Measurements from ENCODE around the gene ATP2B2. TPM values are rescaled to one million over a fixed set of nuclear protein-coding genes. Genes with fewer than 3 reads are reported as not detected.
A peak's percentile ranks its signal among the peaks of the same experiment; 100 is the strongest.

The ATP2B2 gene
- total RNA-seq, 1 experiment from 2014 or later = not detected

DNA sequence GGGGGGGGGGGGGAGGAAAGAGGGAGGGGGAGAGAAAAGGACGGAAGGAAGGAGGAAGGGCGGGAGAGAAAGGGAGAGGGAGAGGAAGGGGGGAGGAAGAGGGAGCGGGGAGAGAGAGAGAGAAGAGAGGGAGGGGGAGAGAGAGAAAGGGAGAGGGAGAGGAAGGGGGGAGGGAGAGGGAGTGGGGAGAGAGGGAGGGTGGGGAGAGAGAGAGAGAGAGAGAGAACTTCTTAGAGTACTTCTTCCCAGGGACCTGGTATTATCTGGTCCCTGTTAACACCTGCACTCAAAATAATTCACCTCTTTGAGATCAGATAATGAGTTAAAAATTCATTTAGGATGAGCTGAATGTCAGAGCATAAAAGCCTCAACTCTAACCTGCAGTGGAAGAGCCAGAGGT is 185.6 kb downstream of the ATP2B2 start (continued):
- TF ChIP-seq, protein P1, sequence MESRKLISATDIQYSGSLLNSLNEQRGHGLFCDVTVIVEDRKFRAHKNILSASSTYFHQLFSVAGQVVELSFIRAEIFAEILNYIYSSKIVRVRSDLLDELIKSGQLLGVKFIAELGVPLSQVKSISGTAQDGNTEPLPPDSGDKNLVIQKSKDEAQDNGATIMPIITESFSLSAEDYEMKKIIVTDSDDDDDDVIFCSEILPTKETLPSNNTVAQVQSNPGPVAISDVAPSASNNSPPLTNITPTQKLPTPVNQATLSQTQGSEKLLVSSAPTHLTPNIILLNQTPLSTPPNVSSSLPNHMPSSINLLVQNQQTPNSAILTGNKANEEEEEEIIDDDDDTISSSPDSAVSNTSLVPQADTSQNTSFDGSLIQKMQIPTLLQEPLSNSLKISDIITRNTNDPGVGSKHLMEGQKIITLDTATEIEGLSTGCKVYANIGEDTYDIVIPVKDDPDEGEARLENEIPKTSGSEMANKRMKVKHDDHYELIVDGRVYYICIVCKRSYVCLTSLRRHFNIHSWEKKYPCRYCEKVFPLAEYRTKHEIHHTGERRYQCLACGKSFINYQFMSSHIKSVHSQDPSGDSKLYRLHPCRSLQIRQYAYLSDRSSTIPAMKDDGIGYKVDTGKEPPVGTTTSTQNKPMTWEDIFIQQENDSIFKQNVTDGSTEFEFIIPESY (IDR thresholded peaks at IDR 0.05; ENCODE audit: extremely low read depth, insufficient replicate concordance, low read length) = no peak
- TF ChIP-seq POLR2A (IDR thresholded peaks at IDR 0.05; ENCODE audit: borderline replicate concordance, extremely low read depth, insufficient read depth, insufficient read length) (no peak), ELF1 (IDR thresholded peaks at IDR 0.05; ENCODE audit: borderline replicate concordance, low read depth) (no peak), SIN3A (IDR thresholded peaks at IDR 0.05; ENCODE audit: low read depth) (no peak), ZFX (IDR thresholded peaks at IDR 0.05) (no peak), RAD21 (IDR thresholded peaks at IDR 0.05; ENCODE audit: low read depth) (no peak)

DNA sequence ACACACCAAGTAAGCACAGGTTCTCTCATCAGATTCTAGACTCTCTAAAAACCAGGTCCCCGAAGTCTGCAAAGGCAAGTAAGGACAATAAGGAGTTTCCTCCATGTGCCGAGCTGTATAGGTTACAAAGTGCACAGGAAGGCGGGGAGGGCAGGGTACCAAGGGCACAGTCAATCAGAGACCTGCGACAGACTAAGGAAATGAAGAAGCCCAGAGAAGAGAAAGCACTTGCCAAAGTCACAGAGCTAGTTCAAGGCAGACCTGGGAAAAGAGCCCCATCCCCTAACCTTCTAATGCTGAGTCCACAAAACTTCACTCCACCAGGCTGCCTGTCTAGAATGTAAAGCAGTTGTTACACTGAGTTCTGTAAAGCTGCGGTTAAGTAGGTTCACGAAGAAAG is 186.1 kb downstream of the ATP2B2 start:
- H3K9me3 ChIP-seq (ENCODE audit: control insufficient read depth in 1 of 2, insufficient read depth in 1 of 2, low read depth in 1 of 2, low read length in 2 of 2) = no peaks in the 10 kb centered on the region
- peaks cover 40% of the 10 kb centered on the region for H3K79me2 ChIP-seq (ENCODE audit: insufficient read depth, low read length)
- no peak for TF ChIP-seq RAD21 (IDR thresholded peaks at IDR 0.05; ENCODE audit: low read depth)
- no peak for TF ChIP-seq ZFX (IDR thresholded peaks at IDR 0.05)
- TF ChIP-seq, protein P2, sequence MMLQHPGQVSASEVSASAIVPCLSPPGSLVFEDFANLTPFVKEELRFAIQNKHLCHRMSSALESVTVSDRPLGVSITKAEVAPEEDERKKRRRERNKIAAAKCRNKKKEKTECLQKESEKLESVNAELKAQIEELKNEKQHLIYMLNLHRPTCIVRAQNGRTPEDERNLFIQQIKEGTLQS (IDR thresholded peaks at IDR 0.05) = no peak
- no peak for TF ChIP-seq FOSL1 (IDR thresholded peaks at IDR 0.05; ENCODE audit: low read depth)
- no peak for TF ChIP-seq EZH2phosphoT487 (IDR thresholded peaks at IDR 0.05; ENCODE audit: borderline replicate concordance)
- TF ChIP-seq ZNF274 (IDR thresholded peaks at IDR 0.05; ENCODE audit: low read depth, low read length) = no peak
- TF ChIP-seq POLR2A (IDR thresholded peaks at IDR 0.05; ENCODE audit: borderline replicate concordance, extremely low read depth, insufficient read depth, insufficient read length) = no peak
- no peak for TF ChIP-seq JUND (IDR thresholded peaks at IDR 0.05)
- no peak for TF ChIP-seq SIN3A (IDR thresholded peaks at IDR 0.05; ENCODE audit: low read depth)
- TF ChIP-seq, protein P3, sequence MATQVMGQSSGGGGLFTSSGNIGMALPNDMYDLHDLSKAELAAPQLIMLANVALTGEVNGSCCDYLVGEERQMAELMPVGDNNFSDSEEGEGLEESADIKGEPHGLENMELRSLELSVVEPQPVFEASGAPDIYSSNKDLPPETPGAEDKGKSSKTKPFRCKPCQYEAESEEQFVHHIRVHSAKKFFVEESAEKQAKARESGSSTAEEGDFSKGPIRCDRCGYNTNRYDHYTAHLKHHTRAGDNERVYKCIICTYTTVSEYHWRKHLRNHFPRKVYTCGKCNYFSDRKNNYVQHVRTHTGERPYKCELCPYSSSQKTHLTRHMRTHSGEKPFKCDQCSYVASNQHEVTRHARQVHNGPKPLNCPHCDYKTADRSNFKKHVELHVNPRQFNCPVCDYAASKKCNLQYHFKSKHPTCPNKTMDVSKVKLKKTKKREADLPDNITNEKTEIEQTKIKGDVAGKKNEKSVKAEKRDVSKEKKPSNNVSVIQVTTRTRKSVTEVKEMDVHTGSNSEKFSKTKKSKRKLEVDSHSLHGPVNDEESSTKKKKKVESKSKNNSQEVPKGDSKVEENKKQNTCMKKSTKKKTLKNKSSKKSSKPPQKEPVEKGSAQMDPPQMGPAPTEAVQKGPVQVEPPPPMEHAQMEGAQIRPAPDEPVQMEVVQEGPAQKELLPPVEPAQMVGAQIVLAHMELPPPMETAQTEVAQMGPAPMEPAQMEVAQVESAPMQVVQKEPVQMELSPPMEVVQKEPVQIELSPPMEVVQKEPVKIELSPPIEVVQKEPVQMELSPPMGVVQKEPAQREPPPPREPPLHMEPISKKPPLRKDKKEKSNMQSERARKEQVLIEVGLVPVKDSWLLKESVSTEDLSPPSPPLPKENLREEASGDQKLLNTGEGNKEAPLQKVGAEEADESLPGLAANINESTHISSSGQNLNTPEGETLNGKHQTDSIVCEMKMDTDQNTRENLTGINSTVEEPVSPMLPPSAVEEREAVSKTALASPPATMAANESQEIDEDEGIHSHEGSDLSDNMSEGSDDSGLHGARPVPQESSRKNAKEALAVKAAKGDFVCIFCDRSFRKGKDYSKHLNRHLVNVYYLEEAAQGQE (IDR thresholded peaks at IDR 0.05; ENCODE audit: low read depth) = no peak
- TF ChIP-seq YY1 (IDR thresholded peaks at IDR 0.05; ENCODE audit: extremely low read depth, insufficient replicate concordance, low read depth, low read length) = no peak
- TF ChIP-seq EZH2 (IDR thresholded peaks at IDR 0.05) = no peak
- TF ChIP-seq, protein P4, sequence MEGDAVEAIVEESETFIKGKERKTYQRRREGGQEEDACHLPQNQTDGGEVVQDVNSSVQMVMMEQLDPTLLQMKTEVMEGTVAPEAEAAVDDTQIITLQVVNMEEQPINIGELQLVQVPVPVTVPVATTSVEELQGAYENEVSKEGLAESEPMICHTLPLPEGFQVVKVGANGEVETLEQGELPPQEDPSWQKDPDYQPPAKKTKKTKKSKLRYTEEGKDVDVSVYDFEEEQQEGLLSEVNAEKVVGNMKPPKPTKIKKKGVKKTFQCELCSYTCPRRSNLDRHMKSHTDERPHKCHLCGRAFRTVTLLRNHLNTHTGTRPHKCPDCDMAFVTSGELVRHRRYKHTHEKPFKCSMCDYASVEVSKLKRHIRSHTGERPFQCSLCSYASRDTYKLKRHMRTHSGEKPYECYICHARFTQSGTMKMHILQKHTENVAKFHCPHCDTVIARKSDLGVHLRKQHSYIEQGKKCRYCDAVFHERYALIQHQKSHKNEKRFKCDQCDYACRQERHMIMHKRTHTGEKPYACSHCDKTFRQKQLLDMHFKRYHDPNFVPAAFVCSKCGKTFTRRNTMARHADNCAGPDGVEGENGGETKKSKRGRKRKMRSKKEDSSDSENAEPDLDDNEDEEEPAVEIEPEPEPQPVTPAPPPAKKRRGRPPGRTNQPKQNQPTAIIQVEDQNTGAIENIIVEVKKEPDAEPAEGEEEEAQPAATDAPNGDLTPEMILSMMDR (IDR thresholded peaks at IDR 0.05 in 2 of 3, conservative IDR thresholded peaks at IDR 0.05 in 1 of 3; ENCODE audit: borderline replicate concordance in 1 of 3, insufficient read depth in 1 of 3, low read depth in 2 of 3, low read length in 2 of 3) = no peak
- TF ChIP-seq, protein P5, sequence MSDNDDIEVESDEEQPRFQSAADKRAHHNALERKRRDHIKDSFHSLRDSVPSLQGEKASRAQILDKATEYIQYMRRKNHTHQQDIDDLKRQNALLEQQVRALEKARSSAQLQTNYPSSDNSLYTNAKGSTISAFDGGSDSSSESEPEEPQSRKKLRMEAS (IDR thresholded peaks at IDR 0.05) = no peak
- TF ChIP-seq SRF (IDR thresholded peaks at IDR 0.05; ENCODE audit: low read depth) = no peak
- H3K27ac ChIP-seq (ENCODE audit: low read depth, low read length) = no peak overlapping the region
- no TSS peak for BruUV-seq (replicated peaks)
- peak overlapping the region; percentile 85 to 90 for H3K4me3 ChIP-seq (replicated peaks in 1 of 2; ENCODE audit: low read depth in 1 of 2, low read length in 2 of 2)
- peak overlapping the region; percentile 99 for H3K4me2 ChIP-seq (ENCODE audit: low read length)
- H3K36me3 ChIP-seq (ENCODE audit: control insufficient read depth in 1 of 2, insufficient read depth in 2 of 2, low read length in 2 of 2) = peaks cover 33 to 42% of the 10 kb centered on the region in 2 experiments; a peak in 3 of 4 replicates
- no peak overlapping the region for H2AFZ ChIP-seq (ENCODE audit: low read depth, low read length, poor library complexity, severe bottlenecking)
- POLR2A ChIA-PET = no interaction called here
- H3K27me3 ChIP-seq (ENCODE audit: insufficient read depth, low read length) = no peaks in the 10 kb centered on the region
- CTCF ChIA-PET = no interaction called here
- H4K20me1 ChIP-seq (ENCODE audit: insufficient read depth) = 0 out of 2 replicates have a peak, but pooled peaks cover 4% of the 10 kb centered on the region
- intact Hi-C loops (cut with micrococcal nuclease) = no loop called here
- H3K9me2 ChIP-seq (ENCODE audit: insufficient read depth) = no peaks in the 10 kb centered on the region
- DNase-seq (ENCODE audit: low read depth, low spot score) (no peak), ATAC-seq (no peak)
- RAD21 ChIA-PET (ENCODE audit: low non-redundant PET in 1 of 2, low total read pairs in 2 of 2, uncharacterized antibody in 2 of 2, unreplicated experiment in 2 of 2) = no interaction called here
- peaks cover 0 to 19% of the 10 kb centered on the region in 2 experiments; a peak in 2 of 4 replicates for H3K4me1 ChIP-seq (ENCODE audit: control insufficient read depth in 1 of 2, insufficient read depth in 2 of 2, low read length in 2 of 2)
- H3K9ac ChIP-seq (ENCODE audit: low read length) = no peak overlapping the region

Data from HCT116 (cell line).